Lower leg skin (tissue), 4 donors: ENCODE data around the gene UROD. TPM values are rescaled to one million over a fixed set of nuclear protein-coding genes. Genes with fewer than 3 reads are reported as not detected.

Source experiments
- DNase-seq, 2 donors: peaks; one replicate each; pipeline ENCODE4 v3.0.0-alpha.2; 2019; ENCODE audit warnings: low spot score in 2 of 2
- H3K4me3 ChIP-seq: fragments of 200-600 bp; sonication (generic); 2 replicates; pipeline ENCODE4 v1.5.1; 2017; ENCODE audit warnings: mild to moderate bottlenecking, low read depth; ENCODE audit not compliant: poor library complexity, severe bottlenecking
- CTCF ChIP-seq, 3 donors: fragments of 450-650 bp; IDR thresholded peaks; one replicate each; pipeline ENCODE4 v1.5.1; 2016; ENCODE audit warnings: antibody characterized with exemption in 3 of 3, mild to moderate bottlenecking in 3 of 3, moderate library complexity in 2 of 3
- POLR2A ChIP-seq, 2 donors: fragments of 450-650 bp; IDR thresholded peaks; one replicate each; pipeline ENCODE4 v1.6.1; 2016 to 2017; ENCODE audit warnings: antibody characterized with exemption in 2 of 2, mild to moderate bottlenecking in 1 of 2, moderate library complexity in 1 of 2
- WGBS, 2 donors: methylation state at CpG; one replicate each; pipeline ENCODE4 v1.1.5; 2018; 5-methylcytosine and 5-hydroxymethylcytosine counted together
- intact Hi-C: fragments of 100-400 bp; cut with DNase I; formaldehyde crosslinking; loops from one replicate; pipeline ENCODE4 v1.15.0; 2023; ENCODE audit warnings: low total_unique reads
- total RNA-seq, 4 donors: library from RNA; depleted of rRNA; stranded (reverse); fragments of >200 nt; gene quantifications; one replicate each; pipeline ENCODE4 v1.1.0, GENCODE V29; 2016

Gene UROD
- total RNA-seq, 4 donors from 2014 or later, result 26.6 to 59.0 (median 45.8) TPM

DNA sequence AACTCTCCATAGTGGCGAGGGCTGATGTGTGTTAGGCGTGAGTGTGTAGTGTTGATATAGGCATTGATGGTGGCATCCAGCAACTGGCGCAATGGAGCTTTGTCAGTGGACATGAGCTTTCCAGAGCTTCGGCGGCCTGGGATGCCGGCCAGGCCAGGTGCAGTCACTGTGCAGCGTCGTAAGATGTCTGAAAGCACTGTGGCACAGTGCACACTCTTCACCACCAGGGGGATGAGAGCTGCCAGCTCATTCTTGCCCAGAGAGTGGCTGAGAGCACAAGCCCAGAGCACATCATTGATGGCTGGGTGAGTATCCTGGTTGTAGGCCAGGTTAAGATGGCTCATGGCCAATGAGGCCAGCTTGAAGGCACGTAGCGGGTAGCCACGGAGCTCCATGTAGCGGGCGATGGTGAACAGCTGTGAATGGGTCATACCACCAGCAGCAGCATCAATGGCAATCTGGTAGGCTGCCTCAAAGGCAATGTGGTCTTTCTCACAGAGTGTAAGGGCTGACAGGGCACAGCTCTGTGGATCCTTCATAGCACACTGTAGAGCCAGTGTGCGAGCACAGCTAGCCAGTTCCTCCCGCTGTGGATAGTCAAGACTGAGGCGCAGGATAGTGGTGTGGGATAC, 6.7 kb downstream of the UROD start:
- 46 to 61% methylated on average over 16 of the region's 16 CpGs for WGBS, 2 donors
- DNase-seq, result no peak

GRCh38 chr1:45023663-45024062, 11.6 kb downstream of the UROD start:
- no peak for DNase-seq
- no peak overlapping the region for H3K4me3 ChIP-seq
- WGBS, 2 donors, result 89 to 92% methylated on average over 1 of the region's 1 CpG
- intact Hi-C loops, result loop anchor here (5.0 kb wide), 1 partner anchor 274 kb away; no protein-coding TSS in a partner anchor
- TF ChIP-seq CTCF (IDR thresholded peaks at IDR 0.05) (no peak), POLR2A (IDR thresholded peaks at IDR 0.05) (no peak)

More for the DNA sequence above, 6.7 kb downstream of the UROD start:
- intact Hi-C loops, result loop anchor here (10.0 kb wide), 1 partner anchor 556 kb away; no protein-coding TSS in a partner anchor
- no peak overlapping the region for H3K4me3 ChIP-seq
- TF ChIP-seq CTCF (IDR thresholded peaks at IDR 0.05), result no peak
- no peak for TF ChIP-seq POLR2A (IDR thresholded peaks at IDR 0.05)

- no peak overlapping the region for H3K4me3 ChIP-seq
- WGBS, 2 donors, result 54 to 75% methylated on average over 1 of the region's 1 CpG
- TF ChIP-seq POLR2A (IDR thresholded peaks at IDR 0.05) (no peak), CTCF (IDR thresholded peaks at IDR 0.05) (no peak)
- no peak for DNase-seq
- intact Hi-C loops, result no loop called here
Measured at GRCh38 chr1:45026446-45026845, 14.4 kb downstream of the UROD start.

DNA sequence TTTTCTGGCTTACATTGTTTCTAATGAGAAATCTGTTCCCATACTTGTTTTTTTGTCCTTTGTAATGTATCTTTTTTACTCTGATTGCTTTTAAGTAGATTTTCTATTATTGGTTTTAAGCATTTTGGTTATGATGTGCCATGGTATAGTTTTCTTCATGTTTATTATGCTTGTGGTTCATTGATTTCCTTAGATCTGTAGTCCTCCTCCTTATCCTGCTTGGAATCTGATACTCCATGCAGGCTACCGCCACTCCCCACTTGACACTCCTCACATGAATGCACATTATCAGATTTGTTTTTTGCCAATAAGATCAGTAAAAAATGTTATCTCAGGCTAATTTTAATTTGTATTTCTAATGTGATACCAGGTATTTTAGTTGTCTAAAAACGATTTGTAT, 20.8 kb downstream of the UROD start:
- TF ChIP-seq CTCF (IDR thresholded peaks at IDR 0.05), result no peak
- DNase-seq, result no peak
- 55 to 72% methylated on average over 2 of the region's 2 CpGs for WGBS, 2 donors
- H3K4me3 ChIP-seq, result no peak overlapping the region
- intact Hi-C loops, result no loop called here

- intact Hi-C loops, result no loop called here
- 88 to 100% methylated on average over 1 of the region's 1 CpG for WGBS, 2 donors
- H3K4me3 ChIP-seq, result no peak overlapping the region
- TF ChIP-seq POLR2A (IDR thresholded peaks at IDR 0.05) (no peak), CTCF (IDR thresholded peaks at IDR 0.05) (no peak)
- no peak for DNase-seq
Measured at GRCh38 chr1:45033356-45033755, 21.3 kb downstream of the UROD start.
